ENCODE results near the gene PNCK. TPM values are rescaled to one million over a fixed set of nuclear protein-coding genes. Genes with fewer than 3 reads are reported as not detected.

The PNCK gene
- polyA plus RNA-seq, 2 of the 4 experiments (the other 2 are of a cell fraction) = 0.17 to 0.25 TPM

- 72% methylated on average over 11 of the region's 26 CpGs for WGBS (ENCODE audit: missing lambda C conversion rate)
- ChIA-PET CTCF (interaction anchor here (0.6 to 2.9 kb wide), 13 partner anchors 13 to 888 kb away, joined by 3 to 18 read pairs (median 5); no protein-coding TSS in a partner anchor), POLR2A (no interaction called here)
- Histone ChIP-seq H3K4me2 (no peak overlapping the region), H3K27ac (no peak overlapping the region), H3K9me3 (no peaks in the 10 kb centered on the region), H3K4me1 (peaks cover 13% of the 10 kb centered on the region; the same call in 1 of the 3 replicates), H3K4me3 (no peak overlapping the region)
- TF ChIP-seq, protein P1, sequence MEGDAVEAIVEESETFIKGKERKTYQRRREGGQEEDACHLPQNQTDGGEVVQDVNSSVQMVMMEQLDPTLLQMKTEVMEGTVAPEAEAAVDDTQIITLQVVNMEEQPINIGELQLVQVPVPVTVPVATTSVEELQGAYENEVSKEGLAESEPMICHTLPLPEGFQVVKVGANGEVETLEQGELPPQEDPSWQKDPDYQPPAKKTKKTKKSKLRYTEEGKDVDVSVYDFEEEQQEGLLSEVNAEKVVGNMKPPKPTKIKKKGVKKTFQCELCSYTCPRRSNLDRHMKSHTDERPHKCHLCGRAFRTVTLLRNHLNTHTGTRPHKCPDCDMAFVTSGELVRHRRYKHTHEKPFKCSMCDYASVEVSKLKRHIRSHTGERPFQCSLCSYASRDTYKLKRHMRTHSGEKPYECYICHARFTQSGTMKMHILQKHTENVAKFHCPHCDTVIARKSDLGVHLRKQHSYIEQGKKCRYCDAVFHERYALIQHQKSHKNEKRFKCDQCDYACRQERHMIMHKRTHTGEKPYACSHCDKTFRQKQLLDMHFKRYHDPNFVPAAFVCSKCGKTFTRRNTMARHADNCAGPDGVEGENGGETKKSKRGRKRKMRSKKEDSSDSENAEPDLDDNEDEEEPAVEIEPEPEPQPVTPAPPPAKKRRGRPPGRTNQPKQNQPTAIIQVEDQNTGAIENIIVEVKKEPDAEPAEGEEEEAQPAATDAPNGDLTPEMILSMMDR (IDR thresholded peaks at IDR 0.05) = peak; percentile 31
- TF ChIP-seq MAZ (IDR thresholded peaks at IDR 0.05; ENCODE audit: borderline replicate concordance, low read depth, low read length) (no peak), RAD21 (conservative IDR thresholded peaks at IDR 0.05 in 1 of 2, IDR thresholded peaks at IDR 0.05 in 1 of 2) (peak; percentile 58 to 65; a peak in 4 of 5 replicates), HEYL (CRISPR knock-in tag; IDR thresholded peaks at IDR 0.05) (no peak)
- FAIRE-seq (no peak), DNase-seq (ENCODE audit: low read depth in 1 of 2, low spot score in 1 of 2) (peak; percentile 57 to 69), ATAC-seq (peak; percentile 55 to 77; a peak in 5 of 6 replicates)
These were observed 24.3 kb downstream of the PNCK start for GRCh38 chrX:153649178-153649914.

GRCh38 chrX:153648358-153649177, 25.0 kb downstream of the PNCK start:
- Histone ChIP-seq H3K4me2 (no peak overlapping the region), H3K4me1 (peaks cover 13% of the 10 kb centered on the region; the same call in 1 of the 3 replicates), H3K9me3 (no peaks in the 10 kb centered on the region), H3K4me3 (no peak overlapping the region), H3K27ac (no peak overlapping the region)
- FAIRE-seq (no peak), DNase-seq (ENCODE audit: low read depth in 1 of 2, low spot score in 1 of 2) (no peak), ATAC-seq (no peak)
- WGBS (ENCODE audit: missing lambda C conversion rate) = 77% methylated on average over 13 of the region's 17 CpGs
- CTCF ChIA-PET = interaction anchor here (0.7 to 4.9 kb wide), 9 partner anchors 8 to 305 kb away, joined by 3 to 48 read pairs (median 7); no protein-coding TSS in a partner anchor
- POLR2A ChIA-PET = no interaction called here
- TF ChIP-seq CBX8 (IDR thresholded peaks at IDR 0.05) = no peak
- TF ChIP-seq SREBF2 (IDR thresholded peaks at IDR 0.05) = no peak
- TF ChIP-seq POLR2AphosphoS2 (conservative IDR thresholded peaks at IDR 0.05; ENCODE audit: low read length) = no peak
- no peak for TF ChIP-seq CHD4 (IDR thresholded peaks at IDR 0.05; ENCODE audit: borderline replicate concordance)
- no peak for TF ChIP-seq FOSB (CRISPR knock-in tag; IDR thresholded peaks at IDR 0.05)
- no peak for TF ChIP-seq KDM1A (IDR thresholded peaks at IDR 0.05; ENCODE audit: low read depth)
- TF ChIP-seq HOXB5 (CRISPR knock-in tag; IDR thresholded peaks at IDR 0.05) = no peak
- no peak for TF ChIP-seq RNF2 (IDR thresholded peaks at IDR 0.05; ENCODE audit: borderline replicate concordance, low read depth)
- no peak for TF ChIP-seq NR3C1 (IDR thresholded peaks at IDR 0.05)
- TF ChIP-seq EHMT2 (IDR thresholded peaks at IDR 0.05; ENCODE audit: low read depth) = no peak

GRCh38 chrX:153647461-153648357, 25.9 kb downstream of the PNCK start:
- Histone ChIP-seq H3K4me3 (peak overlapping the region; percentile 40; the same call in 2 of the 3 replicates), H3K4me2 (peak overlapping the region; percentile 84), H3K4me1 (peaks cover 21% of the 10 kb centered on the region; the same call in 1 of the 3 replicates), H3K27ac (peak overlapping the region in 1 of 2 experiments; percentile 83; a peak in 3 of 6 replicates), H3K9me3 (no peaks in the 10 kb centered on the region)
- ChIA-PET CTCF (interaction anchor here (0.6 to 5.3 kb wide), 12 partner anchors 9 to 306 kb away, joined by 3 to 58 read pairs (median 9); no protein-coding TSS in a partner anchor), POLR2A (interaction anchor here (0.6 to 1.0 kb wide), 2 partner anchors 21 to 706 kb away, joined by 3 to 5 read pairs; no protein-coding TSS in a partner anchor)
- DNase-seq (ENCODE audit: low read depth in 1 of 2, low spot score in 1 of 2) (no peak), ATAC-seq (no peak), FAIRE-seq (no peak)
- WGBS (ENCODE audit: missing lambda C conversion rate) = 89% methylated on average over 27 of the region's 85 CpGs
- no peak for TF ChIP-seq JUNB (IDR thresholded peaks at IDR 0.05)
- no peak for TF ChIP-seq MAZ (IDR thresholded peaks at IDR 0.05; ENCODE audit: borderline replicate concordance, low read depth, low read length)
- no peak for TF ChIP-seq ZC3H11A (IDR thresholded peaks at IDR 0.05)
- TF ChIP-seq ESRRA (IDR thresholded peaks at IDR 0.05; ENCODE audit: borderline replicate concordance, low read length) = no peak
- no peak for TF ChIP-seq NPAS2 (CRISPR knock-in tag; IDR thresholded peaks at IDR 0.05; ENCODE audit: borderline replicate concordance)
- no peak for TF ChIP-seq CBX2 (IDR thresholded peaks at IDR 0.05; ENCODE audit: borderline replicate concordance, low read depth)
- no peak for TF ChIP-seq EP300 (IDR thresholded peaks at IDR 0.05)
- TF ChIP-seq KDM5A (IDR thresholded peaks at IDR 0.05) = no peak
- TF ChIP-seq FOSL2 (IDR thresholded peaks at IDR 0.05) = no peak
- no peak for TF ChIP-seq FOSL2 (CRISPR knock-in tag; IDR thresholded peaks at IDR 0.05)
- no peak for TF ChIP-seq RCOR1 (IDR thresholded peaks at IDR 0.05; ENCODE audit: low read depth, low read length)
- TF ChIP-seq ZNF302 (CRISPR knock-in tag; IDR thresholded peaks at IDR 0.05) = no peak
- TF ChIP-seq HDAC2 (IDR thresholded peaks at IDR 0.05) = no peak
- no peak for TF ChIP-seq MAFK (IDR thresholded peaks at IDR 0.05; ENCODE audit: partially characterized antibody)

Measured in A549 (cell line).